RWPE1 (cell line): ENCODE measurements around the gene GSK3B.

Experiments used
- CTCF ChIA-PET: fragments of 350-600 bp; sonication (Branson Sonifier 250); formaldehyde crosslinking; extraction: SDS; loops from one replicate; lab custom pipeline; 2021; lab: Yijun Ruan, JAX
- POLR2A ChIA-PET: fragments of 400-600 bp; formaldehyde crosslinking; extraction: SDS; loops from one replicate; lab custom pipeline; 2020; ENCODE audit warnings: antibody characterized with exemption; ENCODE audit not compliant: low non-redundant PET; lab: Yijun Ruan, JAX
- DNase-seq: peaks from one replicate; pipeline ENCODE4 v3.0.0; 2012; ENCODE audit warnings: low spot score
- H3K27ac ChIP-seq: fragments of 450-650 bp; 2 replicates; pipeline ENCODE4 v1.5.1; 2017
- CTCF ChIP-seq: fragments of 450-650 bp; conservative IDR thresholded peaks from 2 replicates; pipeline ENCODE4 v1.5.1; 2017; ENCODE audit warnings: low read depth, mild to moderate bottlenecking

Gene GSK3B

GRCh38 chr3:120114376-120114775, 20.1 kb upstream of the GSK3B start:
- DNase-seq: no peak
- no peak for TF ChIP-seq CTCF
- no peak overlapping the region for H3K27ac ChIP-seq
- POLR2A ChIA-PET: interaction anchor here (0.6 to 1.1 kb wide), 2 partner anchors 16 to 19 kb away, joined by 6 to 7 read pairs; partner anchors contain the start of gene GSK3B
- CTCF ChIA-PET: interaction anchor here (0.8 to 1.3 kb wide), 2 partner anchors 17 to 45 kb away, joined by 3 read pairs; no protein-coding TSS in a partner anchor

DNA sequence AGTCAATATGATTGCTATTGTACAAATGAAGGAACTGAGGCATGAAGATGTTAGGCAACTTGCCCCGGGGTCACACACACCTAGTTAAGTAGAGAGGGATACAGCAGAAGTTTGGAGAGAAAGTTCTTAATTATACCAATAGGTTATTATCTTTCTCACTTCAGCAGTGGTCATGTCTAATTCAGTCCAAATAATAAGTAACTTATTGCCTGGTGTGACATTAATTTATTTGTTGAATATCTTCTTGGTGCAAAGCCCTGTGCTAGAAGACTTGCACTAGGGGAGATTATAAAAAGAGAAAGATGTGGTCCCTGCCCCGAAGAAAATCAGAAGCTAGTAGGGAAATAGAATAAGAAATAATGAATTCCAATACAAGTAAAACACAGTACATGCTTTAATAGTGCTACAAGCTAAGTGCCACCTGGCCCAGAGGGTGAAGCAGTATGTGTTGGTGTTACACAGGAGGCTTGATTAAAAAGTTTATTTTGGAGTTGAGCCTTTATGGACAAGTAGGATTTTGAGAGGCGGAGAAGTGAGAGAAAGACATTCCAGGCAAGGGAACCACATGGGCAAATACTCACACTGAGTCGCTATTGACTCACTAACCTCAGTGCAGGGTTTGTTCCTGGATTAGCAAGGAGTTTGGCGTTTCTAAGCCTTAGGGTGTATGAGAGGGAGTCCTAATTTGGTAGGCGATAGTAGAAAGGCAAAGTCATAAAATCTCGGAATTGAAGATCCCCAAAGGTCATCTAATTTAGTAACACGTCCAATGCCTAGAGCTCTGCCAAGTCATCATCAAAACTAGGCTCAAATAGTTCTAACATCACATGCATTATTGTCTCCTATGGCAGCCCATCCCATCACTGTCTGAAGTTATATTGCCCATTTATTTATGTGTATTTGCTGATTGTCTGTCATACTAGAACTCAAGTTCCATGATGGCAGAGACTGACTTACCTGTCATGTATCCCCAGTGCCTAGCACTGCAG, 19.2 kb upstream of the GSK3B start:
- CTCF ChIA-PET: interaction anchor here (0.7 to 1.3 kb wide), 3 partner anchors 18 to 46 kb away, joined by 3 to 6 read pairs (median 3); no protein-coding TSS in a partner anchor
- no peak overlapping the region for H3K27ac ChIP-seq
- TF ChIP-seq CTCF: no peak
- DNase-seq: peak; percentile 89
- POLR2A ChIA-PET: interaction anchor here (0.6 to 1.1 kb wide), 3 partner anchors 15 to 47 kb away, joined by 3 to 7 read pairs (median 6); partner anchors contain the start of gene GSK3B

GRCh38 chr3:120111898-120112297, 17.7 kb upstream of the GSK3B start:
- peak; percentile 80 for DNase-seq
- ChIA-PET CTCF (interaction anchor here (0.6 to 1.2 kb wide), 3 partner anchors 9 to 311 kb away, joined by 3 to 5 read pairs (median 4); no protein-coding TSS in a partner anchor), POLR2A (interaction anchor here (1.1 kb wide), 1 partner anchor 48 kb away, joined by 3 read pairs; no protein-coding TSS in a partner anchor)
- no peak for TF ChIP-seq CTCF
- peak overlapping the region; percentile 95 for H3K27ac ChIP-seq

GRCh38 chr3:120103276-120103675, 9.0 kb upstream of the GSK3B start:
- DNase-seq: no peak
- no peak for TF ChIP-seq CTCF
- ChIA-PET CTCF (no interaction called here), POLR2A (no interaction called here)
- H3K27ac ChIP-seq: peak overlapping the region; percentile 73

DNA sequence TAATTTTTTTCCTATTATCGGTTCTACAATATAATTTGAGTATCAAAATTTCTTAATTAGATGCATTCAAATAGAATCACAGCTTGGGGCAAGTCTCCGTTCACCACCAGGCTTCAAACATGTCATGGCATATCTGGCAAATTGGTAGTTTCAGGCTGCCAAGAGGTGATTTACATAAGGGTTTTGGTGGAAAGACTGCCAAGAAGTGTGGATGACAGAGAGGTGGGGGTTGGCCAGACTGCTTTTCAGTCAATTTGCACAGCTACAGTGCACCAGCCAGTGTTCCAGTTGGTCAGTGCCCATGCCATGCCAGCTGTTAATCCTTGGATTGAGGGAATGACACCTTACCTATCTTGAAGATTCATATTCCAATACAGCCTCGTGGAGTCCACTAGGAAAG, 8.4 kb upstream of the GSK3B start:
- TF ChIP-seq CTCF: no peak
- H3K27ac ChIP-seq: peak overlapping the region; percentile 73
- peak; percentile 70 for DNase-seq
- CTCF ChIA-PET: interaction anchor here (0.6 to 0.7 kb wide), 2 partner anchors 9 to 595 kb away, joined by 3 read pairs; no protein-coding TSS in a partner anchor
- POLR2A ChIA-PET: no interaction called here

DNA sequence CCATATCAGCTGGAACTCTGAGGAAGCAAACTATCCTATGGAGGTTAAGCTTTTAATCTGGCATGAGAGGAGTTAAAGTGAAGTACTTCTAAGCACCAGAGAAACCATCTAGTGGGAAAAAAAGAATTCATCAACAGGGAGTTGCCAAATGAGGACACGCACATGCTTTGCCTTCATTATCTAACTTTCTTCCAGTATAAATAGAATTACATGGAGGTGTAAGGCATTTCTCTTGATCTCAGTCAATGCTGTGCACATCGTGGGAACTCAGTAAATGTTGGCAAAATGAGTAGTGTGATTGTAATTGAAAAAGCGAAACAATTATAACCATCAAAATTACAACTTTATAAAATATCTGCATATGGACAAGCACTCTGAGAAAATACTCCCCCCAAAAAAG, 8.0 kb upstream of the GSK3B start:
- peak overlapping the region; percentile 73 for H3K27ac ChIP-seq
- no peak for TF ChIP-seq CTCF
- DNase-seq: no peak
- CTCF ChIA-PET: interaction anchor here (0.7 kb wide), 1 partner anchor 594 kb away, joined by 3 read pairs; no protein-coding TSS in a partner anchor
- POLR2A ChIA-PET: no interaction called here
